22Rv1 (cell line): ENCODE data around the gene KRTAP19-6.

Experiments
- H3K27ac ChIP-seq: fragments of 450-650 bp; 2 replicates; pipeline ENCODE4 v1.5.1; 2017
- ZFX ChIP-seq: fragments of 450-650 bp; IDR thresholded peaks from 2 replicates; pipeline ENCODE4 v1.6.1; 2017; ENCODE audit warnings: antibody characterized with exemption, borderline replicate concordance
- TF ChIP-seq, protein P1 (sequence below): fragments of 450-650 bp; IDR thresholded peaks from 2 replicates; pipeline ENCODE4 v1.5.1; 2017; ENCODE audit warnings: mild to moderate bottlenecking

KRTAP19-6 gene, protein sequence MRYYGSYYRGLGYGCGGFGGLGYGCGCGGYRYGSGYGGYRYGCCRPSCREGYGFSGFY

DNA sequence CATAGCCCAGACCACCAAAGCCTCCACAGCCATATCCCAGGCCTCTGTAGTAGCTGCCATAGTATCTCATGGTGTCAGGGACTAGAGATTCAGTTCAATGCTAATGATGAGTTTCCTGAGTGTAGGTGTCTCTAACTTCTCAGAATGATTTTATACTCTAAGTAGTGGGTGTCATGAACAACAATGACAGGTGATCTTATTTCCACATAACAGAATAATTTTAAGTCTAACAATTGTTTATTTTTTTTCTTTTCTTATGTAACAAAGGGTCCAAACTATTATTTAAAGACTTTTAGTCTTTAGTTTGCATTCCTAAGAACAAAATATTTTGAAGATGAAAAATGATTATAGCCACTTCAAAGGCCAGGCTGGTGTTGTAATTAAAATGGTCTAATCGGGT is at the start of gene KRTAP19-6:
Gene KRTAP19-6, minus strand, starts transcription at position 101 of the 400 bp plus-strand sequence. Its CDS starts 31 bp downstream, at position 70.
- TF ChIP-seq, protein P1, sequence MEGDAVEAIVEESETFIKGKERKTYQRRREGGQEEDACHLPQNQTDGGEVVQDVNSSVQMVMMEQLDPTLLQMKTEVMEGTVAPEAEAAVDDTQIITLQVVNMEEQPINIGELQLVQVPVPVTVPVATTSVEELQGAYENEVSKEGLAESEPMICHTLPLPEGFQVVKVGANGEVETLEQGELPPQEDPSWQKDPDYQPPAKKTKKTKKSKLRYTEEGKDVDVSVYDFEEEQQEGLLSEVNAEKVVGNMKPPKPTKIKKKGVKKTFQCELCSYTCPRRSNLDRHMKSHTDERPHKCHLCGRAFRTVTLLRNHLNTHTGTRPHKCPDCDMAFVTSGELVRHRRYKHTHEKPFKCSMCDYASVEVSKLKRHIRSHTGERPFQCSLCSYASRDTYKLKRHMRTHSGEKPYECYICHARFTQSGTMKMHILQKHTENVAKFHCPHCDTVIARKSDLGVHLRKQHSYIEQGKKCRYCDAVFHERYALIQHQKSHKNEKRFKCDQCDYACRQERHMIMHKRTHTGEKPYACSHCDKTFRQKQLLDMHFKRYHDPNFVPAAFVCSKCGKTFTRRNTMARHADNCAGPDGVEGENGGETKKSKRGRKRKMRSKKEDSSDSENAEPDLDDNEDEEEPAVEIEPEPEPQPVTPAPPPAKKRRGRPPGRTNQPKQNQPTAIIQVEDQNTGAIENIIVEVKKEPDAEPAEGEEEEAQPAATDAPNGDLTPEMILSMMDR, result no peak
- TF ChIP-seq ZFX, result no peak
- no peak within 1 kb of the TSS for H3K27ac ChIP-seq

DNA sequence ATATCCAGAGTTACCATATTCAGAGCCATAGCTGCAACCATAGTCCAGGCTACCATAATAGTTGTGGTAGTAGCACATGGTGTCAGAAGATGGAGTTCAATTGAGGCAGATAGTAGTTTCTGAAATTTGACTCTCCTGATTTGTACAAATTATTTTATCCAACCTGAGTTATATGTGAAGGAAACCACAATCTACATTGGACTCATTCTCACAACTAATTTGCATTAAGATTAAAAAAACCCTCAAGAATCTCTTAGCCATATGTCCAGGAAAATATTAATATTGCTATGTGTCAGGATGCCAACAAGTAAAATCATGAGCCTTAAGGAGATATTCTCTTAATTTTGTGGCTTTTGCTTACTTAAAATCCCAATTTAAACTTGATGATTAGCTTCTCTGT is 48.6 kb upstream of the KRTAP19-6 start, which contains the start of gene KRTAP22-2:
Gene KRTAP22-2, minus strand, starts transcription at position 101 of the 400 bp plus-strand sequence.
- H3K27ac ChIP-seq, result no peak within 1 kb of the TSS
- TF ChIP-seq ZFX, result no peak
- TF ChIP-seq, protein P1, result no peak

DNA sequence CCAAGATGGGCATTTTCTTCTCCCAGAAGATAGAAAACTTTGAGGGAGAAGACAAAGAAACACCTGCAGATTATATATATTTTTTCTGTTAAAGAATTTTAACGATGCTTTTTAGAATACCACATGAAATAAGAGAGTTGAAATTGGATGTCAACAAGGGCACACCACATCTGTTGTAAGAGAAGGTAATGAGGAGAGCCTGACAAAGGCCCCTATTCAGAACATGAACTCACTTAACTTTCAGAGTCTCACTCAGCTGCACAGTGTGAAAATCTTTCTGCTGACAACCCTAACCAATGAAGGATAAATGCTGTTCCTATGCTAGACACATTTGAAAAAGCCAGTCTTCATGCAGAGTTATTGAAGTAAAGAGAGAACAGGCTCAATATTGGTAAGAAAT is 41.2 kb upstream of the KRTAP19-6 start:
- no peak overlapping the region for H3K27ac ChIP-seq
- TF ChIP-seq ZFX, result no peak
- TF ChIP-seq, protein P1, result no peak

DNA sequence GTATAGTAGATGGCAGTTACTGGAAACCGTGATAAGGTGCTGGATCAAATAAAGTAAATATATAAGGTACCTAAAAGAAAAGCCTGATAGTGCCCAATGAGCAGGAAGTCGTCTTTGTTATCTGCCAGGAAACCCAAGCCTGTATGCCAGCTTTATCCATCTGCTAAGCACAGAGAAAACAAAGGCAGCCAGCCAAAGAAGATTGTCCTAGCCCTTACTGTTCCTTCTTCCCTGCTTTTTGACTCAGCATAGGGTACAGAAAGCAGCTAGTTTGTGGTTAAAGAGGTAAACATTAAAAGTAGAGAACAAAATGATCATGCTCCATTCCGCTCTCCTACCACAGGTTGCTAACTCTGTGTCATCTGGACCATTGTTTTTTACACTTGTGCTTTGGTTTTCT is 38.5 kb upstream of the KRTAP19-6 start:
- no peak overlapping the region for H3K27ac ChIP-seq
- TF ChIP-seq, protein P1, result no peak
- TF ChIP-seq ZFX, result no peak

DNA sequence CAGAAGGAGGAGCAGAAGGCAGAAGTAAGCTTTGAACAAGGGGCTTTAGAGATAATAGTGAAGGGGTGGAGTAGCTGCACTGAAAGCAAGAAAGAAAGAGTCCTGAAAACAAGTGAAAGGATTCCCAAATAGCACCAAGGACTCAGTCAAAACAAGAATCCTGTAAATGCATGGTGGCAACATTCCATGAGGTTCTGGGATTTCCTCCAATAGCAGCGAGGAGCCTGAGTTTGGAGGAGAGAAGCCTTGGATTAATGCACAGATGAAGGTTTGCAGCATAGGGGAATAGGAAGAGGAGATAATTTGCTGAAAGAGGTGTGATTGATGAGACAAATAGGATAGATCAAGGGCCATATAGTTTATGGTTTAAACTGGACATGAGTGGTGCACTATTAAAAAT is 37.7 kb upstream of the KRTAP19-6 start:
- no peak for TF ChIP-seq ZFX
- TF ChIP-seq, protein P1, result no peak
- no peak overlapping the region for H3K27ac ChIP-seq

DNA sequence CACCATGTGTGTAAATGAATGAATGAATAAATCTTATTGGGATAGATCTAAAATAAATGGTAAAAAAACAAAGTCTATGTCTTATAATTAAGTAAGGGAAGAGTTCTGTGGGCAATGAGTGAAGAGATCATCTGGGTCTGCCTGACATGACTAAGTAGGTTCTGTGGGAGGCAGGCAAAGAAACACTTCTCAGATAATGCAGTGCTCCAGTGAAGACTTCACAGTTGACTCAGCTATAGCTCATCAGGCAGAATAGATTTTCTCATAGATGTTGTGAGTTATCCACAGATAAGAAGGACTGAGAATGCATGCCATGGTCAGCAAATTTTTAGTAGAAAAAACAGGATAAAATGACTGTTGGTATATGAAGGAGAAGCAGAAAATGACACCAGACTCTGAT is 36.1 kb upstream of the KRTAP19-6 start:
- TF ChIP-seq, protein P1, result no peak
- no peak overlapping the region for H3K27ac ChIP-seq

DNA sequence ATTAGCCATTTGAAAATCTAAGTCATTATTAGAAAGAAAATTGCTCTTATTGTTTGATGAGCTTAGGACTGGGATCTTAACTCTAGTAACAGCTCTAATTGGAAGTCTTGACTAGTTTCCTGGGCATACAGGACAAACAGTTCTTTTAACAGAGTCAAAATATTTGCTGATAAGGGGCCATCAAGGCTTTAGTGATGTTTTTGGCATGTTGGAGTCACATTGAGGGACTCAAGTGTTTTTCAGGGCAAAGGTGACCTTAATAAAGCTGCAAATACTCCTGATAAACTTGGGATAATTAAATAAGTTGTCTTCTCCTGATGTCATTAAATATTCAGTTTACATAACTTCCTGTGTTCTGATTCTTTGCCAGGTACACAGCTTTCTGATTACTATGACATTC is 26.0 kb upstream of the KRTAP19-6 start:
- TF ChIP-seq, protein P1, result no peak
- no peak for TF ChIP-seq ZFX

More for the DNA sequence above, 26.0 kb upstream of the KRTAP19-6 start:
- H3K27ac ChIP-seq, result no peak overlapping the region
